Urinary bladder (tissue), 4 donors: ENCODE results near the gene SLC6A18. TPM values are rescaled to one million over a fixed set of nuclear protein-coding genes. Genes with fewer than 3 reads are reported as not detected.

Source experiments
- DNase-seq: peaks from one replicate; pipeline ENCODE4 v3.0.0-alpha.2; 2015; ENCODE audit errors: extremely low spot score
- H3K27ac ChIP-seq: one replicate; pipeline ENCODE4 v1.5.1; 2013; ENCODE audit warnings: low read depth, mild to moderate bottlenecking, moderate library complexity
- H3K36me3 ChIP-seq: one replicate; pipeline ENCODE4 v1.6.1; 2013; ENCODE audit warnings: mild to moderate bottlenecking, moderate library complexity; ENCODE audit not compliant: insufficient read depth
- H3K4me1 ChIP-seq: one replicate; pipeline ENCODE4 v1.6.1; 2013; ENCODE audit warnings: mild to moderate bottlenecking, moderate library complexity; ENCODE audit not compliant: insufficient read depth
- H3K4me3 ChIP-seq: one replicate; pipeline ENCODE4 v1.5.1; 2013; ENCODE audit warnings: low read depth, low read length
- WGBS: extraction: QIAGEN DNeasy Blood & Tissue Kit; methylation state at CpG from one replicate; pipeline ENCODE4 v1.1.7; 2013; 5-methylcytosine and 5-hydroxymethylcytosine counted together
- polyA plus RNA-seq: library from polyadenylated mRNA; stranded (reverse); fragments of 200-250 nt; gene quantifications from one replicate; pipeline ENCODE4 v1.2.3, GENCODE V29; 2013
- total RNA-seq: library from RNA; depleted of rRNA; stranded (reverse); fragments of >200 nt; gene quantifications from one replicate; pipeline ENCODE4 v1.2.3, GENCODE V29; 2014
- donor health status: healthy with polysubstance abuse.
- donor health status: healthy.

SLC6A18 gene
- total and polyA plus RNA-seq, 2 donors, result not detected

- Histone ChIP-seq H3K4me3 (no peak overlapping the region), H3K4me1 (no peaks in the 10 kb centered on the region), H3K36me3 (no peaks in the 10 kb centered on the region), H3K27ac (no peak overlapping the region)
- WGBS, result 84% methylated on average over 28 of the region's 28 CpGs
- no peak for DNase-seq
Measured at GRCh38 chr5:1193591-1193985, 31.6 kb upstream of the SLC6A18 start.

- Histone ChIP-seq H3K27ac (no peak overlapping the region), H3K4me3 (no peak overlapping the region), H3K4me1 (no peaks in the 10 kb centered on the region), H3K36me3 (no peaks in the 10 kb centered on the region)
- 85% methylated on average over 6 of the region's 6 CpGs for WGBS
- DNase-seq, result no peak
Measured at GRCh38 chr5:1194378-1194777, 30.8 kb upstream of the SLC6A18 start.

- no peaks in the 10 kb centered on the region for H3K36me3 ChIP-seq
- no peak for DNase-seq
- no peak overlapping the region for H3K4me3 ChIP-seq
- no peaks in the 10 kb centered on the region for H3K4me1 ChIP-seq
- H3K27ac ChIP-seq, result no peak overlapping the region
- 84% methylated on average over 5 of the region's 5 CpGs for WGBS
Measured at GRCh38 chr5:1195439-1195838, 29.7 kb upstream of the SLC6A18 start.

- DNase-seq, result no peak
- Histone ChIP-seq H3K4me1 (no peaks in the 10 kb centered on the region), H3K4me3 (no peak overlapping the region), H3K36me3 (no peaks in the 10 kb centered on the region), H3K27ac (no peak overlapping the region)
- 79% methylated on average over 24 of the region's 24 CpGs for WGBS
Measured at GRCh38 chr5:1195916-1196315, 29.3 kb upstream of the SLC6A18 start.

- 75% methylated on average over 1 of the region's 1 CpG for WGBS
- no peak for DNase-seq
Measured at GRCh38 chr5:1196562-1196961, 28.6 kb upstream of the SLC6A18 start.

GRCh38 chr5:1197876-1198666, 27.1 kb upstream of the SLC6A18 start:
- H3K27ac ChIP-seq, result no peak overlapping the region
- no peaks in the 10 kb centered on the region for H3K4me1 ChIP-seq
- no peaks in the 10 kb centered on the region for H3K36me3 ChIP-seq
- 88% methylated on average over 7 of the region's 7 CpGs for WGBS
- no peak for DNase-seq
- no peak overlapping the region for H3K4me3 ChIP-seq

More at GRCh38 chr5:1196562-1196961, 28.6 kb upstream of the SLC6A18 start:
- H3K4me3 ChIP-seq, result no peak overlapping the region
- H3K4me1 ChIP-seq, result no peaks in the 10 kb centered on the region
- no peaks in the 10 kb centered on the region for H3K36me3 ChIP-seq
- no peak overlapping the region for H3K27ac ChIP-seq

GRCh38 chr5:1199340-1199648, 25.9 kb upstream of the SLC6A18 start:
- Histone ChIP-seq H3K36me3 (no peaks in the 10 kb centered on the region), H3K4me3 (no peak overlapping the region), H3K4me1 (no peaks in the 10 kb centered on the region), H3K27ac (no peak overlapping the region)
- DNase-seq, result no peak

- Histone ChIP-seq H3K27ac (no peak overlapping the region), H3K4me3 (no peak overlapping the region), H3K36me3 (no peaks in the 10 kb centered on the region), H3K4me1 (no peaks in the 10 kb centered on the region)
- 45% methylated on average over 26 of the region's 26 CpGs for WGBS
- DNase-seq, result no peak
Measured at GRCh38 chr5:1199649-1200494, 25.3 kb upstream of the SLC6A18 start.

GRCh38 chr5:1200495-1201326, 24.5 kb upstream of the SLC6A18 start:
- no peak for DNase-seq
- Histone ChIP-seq H3K36me3 (no peaks in the 10 kb centered on the region), H3K27ac (no peak overlapping the region), H3K4me3 (no peak overlapping the region), H3K4me1 (no peaks in the 10 kb centered on the region)
- 69% methylated on average over 28 of the region's 28 CpGs for WGBS

- no peaks in the 10 kb centered on the region for H3K4me1 ChIP-seq
Measured at GRCh38 chr5:1201327-1202025, 23.7 kb upstream of the SLC6A18 start, which contains the start of gene SLC6A19. TSS of gene SLC6A19 (plus strand) at chr5:1201595. CDS start at chr5:1201651, 56 bp downstream.

GRCh38 chr5:1202026-1202797, 23.0 kb upstream of the SLC6A18 start:
- no peak for DNase-seq
- WGBS, result 75% methylated on average over 26 of the region's 26 CpGs
- no peaks in the 10 kb centered on the region for H3K36me3 ChIP-seq
- H3K4me1 ChIP-seq, result no peaks in the 10 kb centered on the region
- no peak overlapping the region for H3K4me3 ChIP-seq
- H3K27ac ChIP-seq, result no peak overlapping the region

More at GRCh38 chr5:1201327-1202025, 23.7 kb upstream of the SLC6A18 start, which contains the start of gene SLC6A19:
- DNase-seq, result no peak
- Histone ChIP-seq H3K4me3 (no peak within 1 kb of the TSS), H3K27ac (no peak within 1 kb of the TSS), H3K36me3 (no peaks in the 10 kb centered on the region)
- WGBS, result 65% methylated on average over 51 of the region's 51 CpGs

- Histone ChIP-seq H3K36me3 (no peaks in the 10 kb centered on the region), H3K27ac (no peak overlapping the region), H3K4me3 (no peak overlapping the region), H3K4me1 (no peaks in the 10 kb centered on the region)
- no peak for DNase-seq
- WGBS, result 79% methylated on average over 7 of the region's 7 CpGs
Measured at GRCh38 chr5:1202798-1203185, 22.4 kb upstream of the SLC6A18 start.
